PC-3 (cell line): ENCODE data around the gene UNC93B1.
"Not testable (repeated sequence)": the region's sequence is repeated elsewhere in the genome, so short reads cannot be mapped to it uniquely, and the experiment has no call there.

ENCODE experiments used
- EZH2 ChIP-seq: fragments of 300-600 bp; sonication (generic); IDR thresholded peaks from one replicate; pipeline ENCODE4 v1.6.1; 2017; ENCODE audit warnings: antibody characterized with exemption, mild to moderate bottlenecking, low read length; ENCODE audit not compliant: unreplicated experiment
- TF ChIP-seq, protein P1 (sequence below): fragments of 300-600 bp; sonication (generic); conservative IDR thresholded peaks from 2 replicates; pipeline ENCODE4 v1.5.1; 2017; ENCODE audit warnings: antibody characterized with exemption, low read depth, mild to moderate bottlenecking, low read length

DNA sequence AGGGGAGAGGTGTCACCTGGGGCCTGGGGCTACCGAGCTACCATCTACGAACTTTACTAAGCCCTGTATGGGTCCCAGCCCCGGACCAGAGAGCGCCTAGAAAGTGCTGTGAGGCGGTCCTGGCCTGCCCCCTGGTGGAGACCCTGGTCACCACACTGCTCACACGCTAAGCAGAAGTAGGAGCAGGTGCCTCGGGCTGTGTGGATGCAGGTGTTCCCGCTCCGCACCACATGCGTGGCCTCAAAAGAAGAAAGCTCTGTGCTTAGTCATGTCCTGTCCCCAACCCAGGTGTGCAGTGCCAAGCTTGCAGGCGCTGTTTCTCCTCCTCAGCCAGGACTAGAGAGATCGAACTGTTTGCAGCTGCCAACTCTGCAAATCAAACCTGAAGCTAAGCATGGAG is 10.1 kb downstream of the UNC93B1 start:
- TF ChIP-seq, protein P1, sequence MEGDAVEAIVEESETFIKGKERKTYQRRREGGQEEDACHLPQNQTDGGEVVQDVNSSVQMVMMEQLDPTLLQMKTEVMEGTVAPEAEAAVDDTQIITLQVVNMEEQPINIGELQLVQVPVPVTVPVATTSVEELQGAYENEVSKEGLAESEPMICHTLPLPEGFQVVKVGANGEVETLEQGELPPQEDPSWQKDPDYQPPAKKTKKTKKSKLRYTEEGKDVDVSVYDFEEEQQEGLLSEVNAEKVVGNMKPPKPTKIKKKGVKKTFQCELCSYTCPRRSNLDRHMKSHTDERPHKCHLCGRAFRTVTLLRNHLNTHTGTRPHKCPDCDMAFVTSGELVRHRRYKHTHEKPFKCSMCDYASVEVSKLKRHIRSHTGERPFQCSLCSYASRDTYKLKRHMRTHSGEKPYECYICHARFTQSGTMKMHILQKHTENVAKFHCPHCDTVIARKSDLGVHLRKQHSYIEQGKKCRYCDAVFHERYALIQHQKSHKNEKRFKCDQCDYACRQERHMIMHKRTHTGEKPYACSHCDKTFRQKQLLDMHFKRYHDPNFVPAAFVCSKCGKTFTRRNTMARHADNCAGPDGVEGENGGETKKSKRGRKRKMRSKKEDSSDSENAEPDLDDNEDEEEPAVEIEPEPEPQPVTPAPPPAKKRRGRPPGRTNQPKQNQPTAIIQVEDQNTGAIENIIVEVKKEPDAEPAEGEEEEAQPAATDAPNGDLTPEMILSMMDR, result peak; percentile 55
- not testable (repeated sequence) for TF ChIP-seq EZH2
